NCI-H524 treated with DMSO at 0.1 percent for 48 hours (cell line): Measurements from ENCODE around the gene CHRNA4.

Experiments used
- DNase-seq: peaks from one replicate; lab custom pipeline; 2025; lab: John Stamatoyannopoulos, UW

The CHRNA4 gene

DNA sequence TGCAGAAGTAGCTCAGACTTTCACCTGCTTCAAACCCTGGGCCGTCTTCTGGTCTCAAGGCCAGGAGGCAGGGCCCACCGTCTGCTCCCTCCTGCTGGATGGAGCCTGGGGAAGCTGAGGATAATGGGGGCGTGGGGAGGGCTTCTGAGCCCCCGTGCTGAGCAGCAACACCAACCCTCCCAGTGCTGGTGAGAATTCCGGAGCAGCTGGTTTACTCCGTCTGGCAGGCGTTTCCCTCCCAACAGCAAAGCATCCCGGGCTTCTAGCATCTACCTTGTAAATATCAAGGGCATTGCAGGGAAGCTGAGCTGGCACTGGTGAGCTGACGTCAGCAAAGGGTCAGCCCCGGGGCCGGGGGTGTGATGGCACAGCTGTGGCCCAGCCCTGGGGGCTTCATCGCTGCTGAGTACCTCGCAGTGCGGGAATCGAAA is 16.8 kb upstream of the CHRNA4 start:
- DNase-seq: no peak

GRCh38 chr20:63377256-63377941 is 16.2 kb upstream of the CHRNA4 start:
- no peak for DNase-seq

GRCh38 chr20:63376283-63377250 is 15.4 kb upstream of the CHRNA4 start:
- no peak for DNase-seq

DNA sequence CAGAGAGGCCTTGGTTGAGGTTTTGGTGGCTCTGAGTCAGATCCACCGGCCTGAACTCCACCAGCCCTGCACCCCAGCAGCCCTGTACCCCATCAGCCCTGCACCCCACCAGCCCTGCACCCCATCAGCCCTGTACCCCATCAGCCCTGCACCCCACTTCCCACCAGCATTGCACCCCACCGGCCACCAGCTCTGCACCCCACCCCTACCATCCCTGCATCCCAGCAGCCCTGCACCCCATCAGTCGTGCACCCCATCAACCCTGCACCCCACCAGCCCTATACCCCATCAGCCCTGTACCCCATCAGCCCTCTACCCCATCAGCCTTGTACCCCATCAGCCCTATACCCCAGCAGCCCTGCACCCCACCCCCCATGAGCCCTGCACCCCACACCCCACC is 14.3 kb upstream of the CHRNA4 start:
- DNase-seq: no peak

GRCh38 chr20:63374504-63374903 is 13.4 kb upstream of the CHRNA4 start:
- DNase-seq: no peak

DNA sequence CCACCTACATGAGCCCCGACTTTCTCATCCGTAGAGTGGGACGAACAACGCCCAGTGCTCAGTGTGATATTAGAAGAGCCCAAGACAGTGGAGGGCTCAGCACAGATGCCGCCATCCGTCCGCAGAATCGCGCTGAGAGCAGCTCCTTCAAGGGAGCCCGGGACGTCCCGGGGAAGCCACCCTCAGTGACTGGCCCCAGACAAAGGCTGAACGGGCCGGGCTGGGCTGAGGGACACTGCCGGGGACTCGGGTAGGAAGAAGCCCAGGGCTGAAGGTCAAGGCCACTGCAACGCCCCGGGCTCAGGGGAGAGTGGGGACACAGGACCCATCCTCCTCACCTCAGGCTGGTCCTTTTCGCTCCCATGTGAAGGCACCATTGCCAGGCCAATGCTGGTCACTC is 12.8 kb upstream of the CHRNA4 start:
- no peak for DNase-seq

DNA sequence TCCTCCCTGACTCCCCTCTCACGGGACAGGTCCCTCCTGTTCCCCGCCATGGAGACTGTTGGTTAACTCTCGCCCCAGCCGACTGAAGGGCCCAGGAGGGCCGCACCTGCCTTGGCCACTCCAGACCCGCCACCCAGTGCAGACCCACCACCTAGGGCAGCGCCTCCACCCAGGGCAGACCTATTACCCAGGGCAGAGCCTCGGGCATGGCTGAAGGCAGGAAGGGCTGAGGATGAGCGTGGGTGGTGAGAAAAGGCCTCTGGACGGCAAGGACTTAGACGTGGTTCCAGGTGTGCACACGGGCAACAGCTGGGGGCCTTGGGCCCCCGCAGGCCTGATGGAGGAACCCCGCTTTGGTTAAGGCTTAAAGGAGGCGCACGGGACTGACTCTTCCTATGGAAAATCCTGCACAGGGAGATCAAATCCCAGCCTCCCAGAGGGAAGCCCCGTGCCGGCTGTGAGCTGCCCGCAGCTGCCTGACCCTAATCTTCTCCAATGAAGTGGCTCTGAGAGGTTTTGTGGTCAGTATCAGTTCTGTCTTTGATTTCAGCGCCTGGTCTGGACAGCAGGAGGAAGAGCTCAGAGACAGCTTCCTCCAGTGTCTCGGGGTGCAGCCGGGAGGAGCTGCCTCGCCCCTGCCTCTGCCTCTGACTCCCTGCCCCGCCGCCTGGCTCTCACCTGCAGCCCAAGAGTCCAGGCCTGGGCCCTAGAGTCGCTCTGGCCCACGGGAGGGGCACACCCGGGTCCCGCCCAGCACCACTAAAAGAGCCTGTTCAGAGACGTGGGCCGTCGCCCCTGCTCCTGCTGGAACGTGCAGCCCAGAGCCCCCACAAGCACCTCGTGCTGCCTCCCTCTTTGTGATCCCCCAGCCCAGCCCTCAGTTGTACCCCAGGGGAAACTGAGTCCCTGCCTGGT is 12.1 kb upstream of the CHRNA4 start:
- no peak for DNase-seq

DNA sequence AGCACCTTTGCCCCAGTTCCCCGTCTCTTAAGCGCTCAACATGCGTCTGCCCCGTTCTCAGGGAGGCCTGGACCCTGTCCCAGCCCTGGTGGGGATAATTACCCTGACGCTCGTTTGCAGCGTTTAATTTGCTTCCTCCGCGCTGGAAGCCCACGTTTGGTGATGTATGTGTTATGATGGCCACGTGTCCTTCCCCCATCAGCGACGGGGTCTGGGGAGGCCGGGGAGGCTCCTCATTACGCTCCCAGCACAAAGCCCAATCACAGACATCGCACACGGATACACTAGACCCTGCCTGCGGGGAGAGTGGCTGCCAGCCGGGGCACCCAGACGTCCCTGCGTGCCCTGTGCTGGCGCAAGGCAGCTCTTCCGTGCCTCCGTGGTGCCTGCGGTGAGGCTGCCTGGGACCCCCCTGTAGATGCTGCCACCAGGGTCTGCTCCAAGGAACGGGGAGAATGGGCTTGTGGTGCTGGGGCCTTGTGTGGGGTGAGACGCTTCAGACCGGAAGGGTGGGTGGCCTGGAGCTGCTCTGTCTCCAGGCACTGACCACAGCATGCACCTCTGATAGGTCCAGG is 10.2 kb upstream of the CHRNA4 start:
- DNase-seq: no peak

DNA sequence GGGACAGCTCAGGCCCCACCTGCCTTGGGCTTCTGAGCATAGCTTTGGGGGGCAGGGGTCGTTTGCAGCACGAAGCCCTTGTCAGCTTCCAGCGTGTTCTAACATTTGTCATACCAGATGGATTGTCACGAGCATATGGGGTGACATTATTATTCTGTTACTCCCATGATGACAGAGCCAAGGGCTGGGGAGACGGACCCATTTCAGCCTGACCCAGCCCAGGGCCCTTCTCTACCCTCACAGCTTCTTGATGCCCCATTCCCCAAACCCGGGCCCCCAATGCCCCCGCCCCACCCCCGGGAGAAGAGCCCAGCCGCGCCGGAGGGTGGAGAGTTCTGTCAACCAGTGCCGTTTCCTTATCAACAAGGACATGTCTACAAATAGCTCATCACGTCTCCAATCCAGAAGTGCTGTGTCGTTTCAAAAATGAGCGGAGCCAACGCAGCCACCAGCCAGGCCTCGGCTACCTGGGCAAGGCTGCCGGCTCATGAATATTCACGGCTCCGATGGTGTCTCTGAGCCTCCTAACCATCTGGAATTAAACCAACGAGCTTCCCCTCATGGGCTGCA is 9.6 kb upstream of the CHRNA4 start:
- DNase-seq: peak; percentile 58

GRCh38 chr20:63369724-63370617 is 8.8 kb upstream of the CHRNA4 start:
- DNase-seq: no peak

DNA sequence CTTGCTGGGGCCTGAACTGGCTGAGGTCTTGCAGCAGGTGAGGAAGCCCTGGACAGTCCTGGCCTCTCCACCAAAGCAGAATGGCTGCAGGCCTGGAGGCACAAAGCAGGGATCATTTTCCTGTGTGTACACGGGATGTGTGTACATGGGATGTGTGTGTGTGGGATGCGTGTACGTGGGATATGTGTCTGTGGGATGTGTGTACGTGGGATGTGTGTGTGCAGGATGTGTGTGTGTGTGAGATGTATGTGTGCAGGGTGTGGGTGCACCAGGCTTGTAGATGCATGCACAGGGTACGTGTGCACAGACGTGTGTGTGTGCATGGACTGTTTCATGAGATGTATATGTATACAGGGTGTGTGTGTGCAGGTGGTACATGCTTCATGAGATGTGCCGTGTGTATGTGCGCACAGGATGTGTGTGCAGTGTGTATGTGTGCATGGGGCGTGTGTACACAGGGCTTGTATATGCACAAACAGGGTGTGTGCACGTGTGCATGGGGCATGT is 7.9 kb upstream of the CHRNA4 start:
- DNase-seq: no peak

GRCh38 chr20:63368151-63368550 is 7.0 kb upstream of the CHRNA4 start:
- DNase-seq: no peak

DNA sequence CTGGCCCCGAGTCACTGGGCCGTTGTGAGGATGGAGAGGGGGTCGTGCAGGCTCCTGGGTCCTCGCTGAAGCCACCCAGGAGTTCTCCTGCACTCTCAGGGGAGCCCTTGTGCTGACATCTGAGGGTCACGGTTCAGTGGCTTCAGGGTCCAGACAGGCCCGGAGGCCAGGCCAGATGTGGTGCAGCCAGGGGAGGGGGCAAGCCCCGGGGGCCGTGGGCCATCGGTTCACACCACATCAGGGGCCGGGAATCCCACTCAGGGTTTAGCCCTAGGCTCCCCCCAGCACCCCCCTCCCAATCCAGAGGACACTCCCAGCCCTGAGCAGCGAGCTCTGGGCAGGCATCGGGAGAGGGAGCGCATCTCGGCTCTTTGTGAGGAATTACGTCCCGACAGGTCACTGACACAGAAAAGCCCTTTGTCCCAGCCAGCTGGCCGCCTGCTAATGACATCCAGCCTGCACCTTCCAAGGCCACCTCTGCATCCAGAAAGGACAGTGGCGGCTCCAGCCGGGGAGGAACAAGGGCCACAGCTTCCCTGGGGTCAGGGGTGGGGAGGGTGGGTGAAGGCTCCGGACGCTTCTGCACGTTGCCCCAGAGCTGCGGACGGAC is 6.4 kb upstream of the CHRNA4 start:
- DNase-seq: no peak

- no peak for DNase-seq
Observed at GRCh38 chr20:63366390-63367365, 5.5 kb upstream of the CHRNA4 start.

- no peak for DNase-seq
Observed at GRCh38 chr20:63365601-63366389, 4.6 kb upstream of the CHRNA4 start.

DNA sequence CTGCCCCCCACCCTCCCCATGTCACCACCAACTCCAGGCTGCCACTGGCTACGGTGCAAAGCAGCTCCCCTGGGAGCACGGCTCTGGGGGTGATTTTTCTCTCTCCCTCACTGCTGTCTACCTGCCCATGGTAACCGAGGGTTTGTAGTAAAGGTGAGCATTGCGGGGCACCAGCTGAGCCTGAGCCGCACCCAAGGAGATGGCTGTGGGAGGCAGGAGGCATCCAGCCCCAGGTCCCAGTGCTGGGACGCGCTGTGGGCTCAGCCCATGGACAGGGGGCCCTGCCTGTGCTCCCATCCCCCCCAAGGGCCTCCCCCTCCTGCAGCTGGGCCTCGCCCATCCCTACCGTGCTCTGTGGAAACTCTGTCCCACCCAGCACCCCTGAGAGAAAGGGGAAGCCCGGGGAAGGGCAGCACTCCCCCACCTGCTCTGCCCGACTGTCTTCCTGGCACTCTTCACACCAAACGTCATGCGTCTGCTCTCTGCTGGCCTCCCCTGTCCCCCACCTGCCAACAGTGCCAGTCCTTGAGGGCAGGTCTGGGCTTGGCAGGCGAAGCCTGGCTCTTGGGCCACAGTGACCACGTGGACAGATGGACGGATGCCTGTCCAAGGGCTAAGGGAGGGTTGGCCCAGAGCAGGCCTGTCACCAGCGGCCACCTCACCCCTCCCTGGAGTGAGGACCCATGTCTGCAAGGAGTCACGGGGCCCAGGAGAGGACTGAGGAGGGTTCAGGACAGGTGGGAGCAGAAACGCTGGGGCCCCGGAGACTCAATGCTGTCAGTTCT is 3.8 kb upstream of the CHRNA4 start:
- no peak for DNase-seq
